GM21528 (cell line): ENCODE data around the gene CREG1.
A peak's percentile ranks its signal among the peaks of the same experiment; 100 is the strongest.
"Not testable (repeated sequence)": the region's sequence is repeated elsewhere in the genome, so short reads cannot be mapped to it uniquely, and the experiment has no call there.

ENCODE experiments used
- ATAC-seq: cut with Tn5 transposase; IDR thresholded peaks from one replicate; pipeline ENCODE4 v1.9.1; 2021; ENCODE audit warnings: mild to moderate bottlenecking, moderate library complexity; ENCODE audit not compliant: unreplicated experiment, low FRiP score

The CREG1 gene

DNA sequence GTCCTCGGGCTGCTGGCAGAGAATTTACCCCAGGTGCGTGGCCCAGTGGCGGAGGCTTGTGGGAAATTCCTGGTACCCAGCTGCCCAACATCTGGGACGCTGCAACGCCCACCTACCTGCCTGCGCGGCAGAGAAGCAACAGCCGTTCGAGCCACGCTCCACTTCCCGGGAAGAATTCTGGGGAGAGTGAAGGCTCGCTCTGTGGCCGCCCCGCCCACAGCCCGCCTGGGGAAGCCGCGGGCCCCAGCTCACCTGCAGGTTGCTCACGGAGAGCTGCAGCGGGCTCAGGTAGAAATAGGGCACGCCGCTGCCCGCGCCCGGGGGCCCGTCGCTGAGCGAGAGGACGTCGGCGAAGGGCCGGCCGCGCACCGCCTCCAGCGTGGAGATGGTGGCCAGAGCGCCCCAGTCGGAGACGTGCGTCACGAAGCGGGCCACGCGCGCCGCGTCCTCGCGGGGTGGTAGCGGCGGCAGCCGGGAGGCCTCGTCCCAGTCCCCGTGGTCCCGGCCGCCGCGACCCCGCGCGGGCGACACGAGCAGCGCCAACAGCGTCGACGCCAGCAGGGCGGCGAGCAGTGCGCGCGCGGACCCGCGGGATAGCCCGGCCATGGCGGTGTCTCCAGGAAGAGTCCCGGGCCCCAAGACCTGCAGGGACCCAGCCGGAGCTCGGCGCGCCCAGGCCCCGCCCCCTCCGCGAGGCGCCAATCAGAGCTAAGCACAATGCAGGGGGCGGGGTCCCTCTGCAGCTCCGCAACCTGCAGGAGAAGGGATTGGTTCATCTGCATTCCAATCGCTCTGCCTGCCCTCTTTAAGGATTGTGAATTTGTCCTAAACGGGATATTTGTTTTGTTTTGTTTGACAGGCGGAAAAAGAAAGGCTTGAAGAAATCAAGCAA lies at the start of gene CREG1:
CREG1 (minus strand) TSS at position 627 of the 892 bp plus-strand sequence.
- peak; percentile 96 for ATAC-seq

DNA sequence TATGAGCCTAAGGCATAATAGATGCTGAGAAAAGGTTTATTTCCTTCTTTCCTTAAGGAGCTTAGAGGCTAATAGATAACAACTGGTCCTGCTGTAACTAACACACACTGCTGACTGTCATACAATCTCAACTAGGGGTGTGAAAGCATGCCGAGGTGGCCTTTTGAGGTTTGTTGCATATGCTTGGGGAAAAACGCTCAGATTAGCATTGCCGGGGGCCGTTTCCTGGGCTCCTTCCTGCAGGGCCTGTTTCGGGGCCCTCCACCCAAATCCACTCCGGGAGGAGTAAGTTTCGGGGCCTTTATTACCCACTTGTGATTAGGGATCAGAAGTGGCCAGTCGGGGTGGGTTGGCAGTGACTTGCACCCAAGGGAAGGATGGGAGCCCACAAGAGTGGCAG lies 49.3 kb upstream of the CREG1 start:
- no peak for ATAC-seq

DNA sequence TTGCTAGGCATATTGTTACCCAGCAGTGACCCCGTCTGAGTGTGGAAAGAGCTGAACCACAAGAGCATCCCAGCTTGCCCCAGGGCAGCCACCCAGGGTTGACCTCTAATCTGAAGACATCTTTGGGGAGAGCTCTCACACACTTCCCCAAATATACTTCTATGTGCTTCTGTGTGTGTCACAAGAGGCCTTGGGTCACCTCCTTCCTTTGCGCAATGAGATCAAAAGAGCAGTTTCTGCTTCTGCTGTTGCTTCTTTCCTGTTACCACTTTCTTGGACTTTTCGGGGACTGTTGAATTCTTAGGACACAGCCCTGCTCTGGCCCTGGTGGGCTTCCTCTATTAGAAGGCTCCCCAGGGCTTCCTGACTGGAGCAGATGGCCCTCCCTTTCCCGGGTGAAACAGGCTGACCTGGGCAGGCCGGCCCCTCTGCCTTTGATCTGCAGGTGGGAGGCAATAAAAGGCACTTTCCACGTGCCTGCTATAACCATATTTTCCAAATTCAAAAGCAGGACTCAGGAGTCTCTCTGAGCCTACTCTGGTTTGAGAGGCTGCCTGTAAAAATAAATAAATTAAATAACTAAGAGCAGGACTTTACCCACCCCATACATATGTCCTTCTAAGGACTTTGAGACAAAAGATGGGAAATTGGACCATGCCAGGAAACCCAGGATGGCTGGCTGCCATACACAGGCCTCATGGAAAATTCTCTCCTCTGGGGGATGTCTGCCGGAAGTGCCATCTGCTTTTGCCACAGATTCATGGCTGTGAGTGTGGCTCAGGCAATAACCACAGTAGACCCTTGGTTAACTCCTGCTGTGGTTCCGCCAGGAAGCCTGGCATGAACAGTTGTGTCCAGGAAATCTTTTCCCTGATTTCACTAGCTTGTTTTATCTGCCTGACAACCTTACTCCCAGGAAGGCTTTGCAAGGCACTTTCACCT lies 48.2 kb upstream of the CREG1 start:
- no peak for ATAC-seq

DNA sequence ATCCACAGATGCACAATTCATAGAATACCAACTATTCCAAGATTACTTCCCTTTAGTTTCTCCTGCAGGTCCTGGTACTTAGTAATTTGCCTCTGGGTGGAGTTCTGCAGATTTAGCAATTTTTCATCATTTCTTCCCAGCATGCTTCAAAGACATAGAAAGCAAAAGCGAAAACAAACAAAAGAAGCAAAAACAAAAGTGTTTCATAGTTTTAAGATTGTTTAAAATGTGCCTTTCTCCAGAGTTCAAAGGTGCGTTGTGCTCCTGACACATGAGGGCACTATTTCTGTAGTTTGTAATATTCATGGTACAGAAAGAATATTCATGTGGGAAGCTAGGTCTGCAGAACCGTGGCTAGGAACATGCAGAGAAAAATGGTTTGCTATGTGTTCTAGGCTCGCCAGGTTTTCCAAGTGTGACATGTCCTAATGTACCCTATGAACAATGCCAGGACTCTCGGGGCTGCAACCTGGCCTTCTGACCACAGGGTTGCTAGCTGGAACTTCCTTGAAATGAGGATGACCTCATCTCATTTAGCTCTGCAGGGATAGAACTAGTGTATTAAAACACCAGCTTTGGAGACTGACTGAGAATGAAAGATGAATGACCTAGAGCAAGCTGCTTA lies 46.5 kb upstream of the CREG1 start:
- peak; percentile 76 for ATAC-seq

DNA sequence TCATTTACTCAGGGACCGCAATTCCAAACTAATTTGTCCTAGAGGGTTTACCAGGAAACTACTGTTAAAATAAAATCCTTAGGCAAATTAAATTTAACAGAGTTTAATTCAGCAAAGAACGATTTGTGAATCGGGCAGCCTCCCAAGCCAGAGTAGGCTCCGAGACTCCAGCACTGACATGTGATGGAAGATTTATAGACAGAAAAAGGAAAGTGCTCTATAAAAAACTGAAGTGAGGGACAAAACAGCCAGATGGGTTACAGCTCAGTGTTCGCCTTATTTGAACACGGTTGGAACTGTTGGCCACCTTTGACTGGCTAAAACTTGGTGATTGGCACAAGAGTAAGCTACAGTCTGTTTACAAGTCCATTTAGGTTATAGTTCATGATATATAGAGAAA lies 41.3 kb upstream of the CREG1 start:
- ATAC-seq: no peak

GRCh38 chr1:167593860-167594259 lies 40.3 kb upstream of the CREG1 start:
- no peak for ATAC-seq

GRCh38 chr1:167592475-167592874 lies 38.9 kb upstream of the CREG1 start:
- ATAC-seq: no peak

GRCh38 chr1:167588361-167588760 lies 34.8 kb upstream of the CREG1 start:
- ATAC-seq: no peak

DNA sequence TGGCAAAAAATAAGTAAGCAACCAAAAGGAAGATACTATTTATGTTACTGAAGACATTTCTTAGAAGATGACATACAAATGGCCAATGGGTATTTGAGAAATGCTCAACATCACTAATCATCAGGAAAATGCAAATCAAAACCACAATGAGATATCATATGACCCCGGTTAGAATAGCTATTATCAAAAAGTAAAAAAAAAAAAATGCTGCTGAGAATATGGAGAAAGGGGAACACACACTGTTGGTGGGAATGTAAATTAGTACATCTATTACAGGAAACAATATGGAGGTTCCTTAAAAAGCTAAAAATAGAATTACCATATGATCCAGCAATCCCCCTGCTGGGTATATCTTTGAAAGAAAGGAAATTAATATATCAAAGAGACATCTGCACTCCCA lies 34.3 kb upstream of the CREG1 start:
- no peak for ATAC-seq

- no peak for ATAC-seq
Measured at GRCh38 chr1:167587342-167587741, 33.8 kb upstream of the CREG1 start.

DNA sequence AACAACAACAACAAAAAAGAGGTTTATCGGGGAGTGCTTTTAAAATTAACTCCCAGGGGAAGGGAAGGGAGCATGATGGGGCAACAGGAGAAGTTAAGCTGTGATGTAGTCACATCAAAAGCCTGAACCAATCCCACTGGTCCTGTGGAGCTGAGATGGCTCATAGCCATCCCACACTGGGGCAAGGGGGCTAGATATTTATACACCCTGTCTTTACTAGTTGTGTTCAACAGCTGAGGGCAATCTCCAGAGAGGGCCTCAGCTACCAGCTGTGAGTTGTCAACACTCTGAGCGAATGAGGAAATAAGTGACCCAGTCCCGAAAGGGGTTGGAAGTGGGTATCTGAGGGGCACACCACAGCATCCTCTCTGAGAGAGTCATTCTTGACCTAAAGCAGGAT lies 31.0 kb upstream of the CREG1 start:
- ATAC-seq: no peak

DNA sequence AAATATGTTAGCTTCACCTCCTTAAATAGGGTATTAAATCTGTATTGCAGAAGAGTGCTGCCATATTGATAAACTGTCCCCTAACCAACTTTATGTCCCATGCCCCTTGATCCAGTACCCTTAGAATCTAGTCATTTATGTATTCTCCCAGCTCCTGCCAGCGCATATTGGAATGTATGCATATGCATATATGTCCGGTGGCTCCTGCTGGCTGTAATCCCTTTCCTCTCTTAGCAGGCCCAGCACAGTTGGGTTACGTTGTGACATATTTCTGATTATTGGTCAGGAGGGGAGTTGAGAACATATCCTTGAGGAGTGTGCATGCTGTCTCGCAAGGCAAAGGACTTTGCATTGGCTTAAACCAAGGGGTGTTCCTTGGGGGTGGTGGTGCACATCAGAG lies 29.2 kb upstream of the CREG1 start:
- no peak for ATAC-seq

DNA sequence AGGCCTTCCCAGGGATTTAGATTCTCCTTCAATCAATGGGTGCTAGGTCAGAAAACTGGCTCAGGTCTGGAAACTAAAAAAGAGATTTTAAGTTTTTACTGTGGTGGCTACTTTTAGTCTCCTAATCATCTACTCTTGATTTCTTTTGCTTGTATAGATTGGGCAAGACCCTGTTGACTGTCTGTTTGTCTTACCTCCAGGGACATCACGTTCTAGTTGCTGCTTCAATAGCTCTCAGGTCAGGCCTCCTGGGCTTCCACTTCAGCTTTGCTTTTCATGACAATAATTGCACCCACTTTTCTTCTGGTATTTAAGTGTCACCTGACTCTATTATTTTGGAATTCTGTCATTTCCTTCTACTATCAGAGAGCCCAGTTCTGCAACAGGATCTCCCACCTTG lies 28.5 kb upstream of the CREG1 start:
- ATAC-seq: no peak

- ATAC-seq: no peak
Measured at GRCh38 chr1:167579986-167580385, 26.4 kb upstream of the CREG1 start.

- ATAC-seq: no peak
Measured at GRCh38 chr1:167578939-167579521, 25.5 kb upstream of the CREG1 start.

DNA sequence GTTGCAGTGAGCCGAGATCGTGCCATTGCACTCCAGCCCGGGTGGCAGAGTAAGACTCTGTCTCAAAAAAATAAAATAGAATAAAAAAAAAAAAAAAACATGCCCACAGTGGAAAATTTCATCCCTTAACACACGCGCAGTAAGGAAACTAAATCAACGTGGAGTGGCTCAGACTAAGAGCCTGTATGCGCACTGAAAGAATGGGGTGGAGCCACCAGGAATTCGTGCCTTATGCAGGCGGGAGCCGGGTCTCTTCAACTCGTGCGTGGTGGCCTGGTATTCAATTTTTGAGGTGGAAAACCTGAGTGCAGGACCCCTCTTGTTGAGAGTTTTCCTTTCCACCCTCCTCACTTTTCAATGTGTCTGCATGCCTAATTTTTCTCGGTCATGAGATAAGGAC lies 22.1 kb upstream of the CREG1 start:
- ATAC-seq: no peak

DNA sequence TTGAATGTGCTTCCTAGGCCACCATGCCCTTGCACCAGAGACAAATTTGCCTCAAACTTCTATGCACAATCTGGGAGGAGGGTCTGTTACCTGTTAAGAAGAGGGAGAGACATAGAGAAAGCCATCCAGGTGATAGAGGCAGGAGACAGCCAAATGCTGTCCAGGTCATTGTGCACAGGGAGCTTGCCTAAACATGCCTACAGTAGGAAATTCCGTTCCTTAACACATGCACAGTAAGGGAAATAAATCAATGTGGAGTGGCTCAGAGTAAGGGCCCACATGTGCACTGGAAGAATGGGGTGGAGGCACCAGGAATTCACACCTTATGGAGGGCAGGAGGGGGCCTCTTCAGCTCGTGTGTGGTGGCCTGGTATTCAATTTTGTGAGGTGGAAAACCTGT lies 19.5 kb upstream of the CREG1 start:
- ATAC-seq: no peak

- not testable (repeated sequence) for ATAC-seq
Measured at GRCh38 chr1:167570712-167571111, 17.1 kb upstream of the CREG1 start.

GRCh38 chr1:167567663-167568062 lies 14.1 kb upstream of the CREG1 start:
- no peak for ATAC-seq

DNA sequence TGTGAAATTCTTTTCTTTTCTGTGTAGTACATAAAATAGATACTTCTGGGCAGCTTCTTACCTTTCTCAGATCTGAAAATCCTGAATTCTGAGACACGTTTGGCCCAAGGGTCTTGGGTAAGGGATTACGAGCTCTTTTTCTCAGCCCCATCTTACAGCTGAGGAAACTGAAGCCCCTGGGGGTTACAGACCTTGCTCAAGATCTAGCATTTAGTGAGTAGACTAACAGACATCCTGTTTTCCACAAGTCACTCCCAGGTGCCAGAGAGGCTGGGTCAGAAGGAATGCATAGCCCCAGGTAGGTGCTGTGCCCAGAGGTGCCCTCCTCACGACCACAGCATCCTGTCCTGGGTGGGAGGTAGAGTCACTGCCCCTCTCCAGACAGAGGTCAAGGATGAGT lies 13.2 kb upstream of the CREG1 start:
- ATAC-seq: no peak

GRCh38 chr1:167565922-167566321 lies 12.4 kb upstream of the CREG1 start:
- ATAC-seq: no peak
